NAMALWA (cell line): ENCODE results near the gene ZNF182.
"Not testable (repeated sequence)": the region's sequence is repeated elsewhere in the genome, so short reads cannot be mapped to it uniquely, and the experiment has no call there.

Source experiments
- DNase-seq: peaks from one replicate; pipeline ENCODE4 v3.0.0-alpha.2; 2015; ENCODE audit warnings: low spot score

ZNF182 gene

GRCh38 chrX:48003758-48004457 lies at the start of gene ZNF182:
Gene ZNF182, minus strand, starts transcription at chrX:48003989. Its CDS starts 1,380 bp downstream, at chrX:48002609.
- peak; percentile 96 for DNase-seq

GRCh38 chrX:48046846-48047245 lies 43.1 kb upstream of the ZNF182 start:
- no peak for DNase-seq

GRCh38 chrX:48045410-48046311 lies 41.9 kb upstream of the ZNF182 start:
- DNase-seq: no peak

GRCh38 chrX:48043056-48043455 lies 39.3 kb upstream of the ZNF182 start:
- no peak for DNase-seq

- no peak for DNase-seq
Observed at GRCh38 chrX:48035891-48036290, 32.1 kb upstream of the ZNF182 start.

GRCh38 chrX:48030641-48031173 lies 26.9 kb upstream of the ZNF182 start:
- not testable (repeated sequence) for DNase-seq

GRCh38 chrX:48030237-48030636 lies 26.4 kb upstream of the ZNF182 start:
- DNase-seq: no peak

GRCh38 chrX:48028091-48028490 lies 24.3 kb upstream of the ZNF182 start:
- DNase-seq: no peak

GRCh38 chrX:48027545-48027944 lies 23.8 kb upstream of the ZNF182 start:
- DNase-seq: not testable (repeated sequence)

- DNase-seq: peak; percentile 72
Observed at GRCh38 chrX:48025561-48025960, 21.8 kb upstream of the ZNF182 start.

- DNase-seq: no peak
Observed at GRCh38 chrX:48022738-48023137, 18.9 kb upstream of the ZNF182 start.

- no peak for DNase-seq
Observed at GRCh38 chrX:48022100-48022499, 18.3 kb upstream of the ZNF182 start.

- DNase-seq: peak; percentile 81
Observed at GRCh38 chrX:48021026-48021900, 17.5 kb upstream of the ZNF182 start.

GRCh38 chrX:48020472-48020871 lies 16.7 kb upstream of the ZNF182 start:
- not testable (repeated sequence) for DNase-seq

GRCh38 chrX:48019892-48020291 lies 16.1 kb upstream of the ZNF182 start:
- DNase-seq: not testable (repeated sequence)

- not testable (repeated sequence) for DNase-seq
Observed at GRCh38 chrX:48016583-48017310, 13.0 kb upstream of the ZNF182 start.

GRCh38 chrX:48009445-48009960 lies 5.7 kb upstream of the ZNF182 start:
- DNase-seq: not testable (repeated sequence)

- DNase-seq: not testable (repeated sequence)
Observed at GRCh38 chrX:48006688-48007087, 2.9 kb upstream of the ZNF182 start, which contains the start of gene SPACA5. Gene SPACA5, plus strand, starts transcription at chrX:48006988. Its CDS starts 815 bp downstream, at chrX:48007803.

- no peak for DNase-seq
Observed at GRCh38 chrX:48003367-48003757, 427 bp downstream of the ZNF182 start.

GRCh38 chrX:48002929-48003328 lies 860 bp downstream of the ZNF182 start:
- DNase-seq: no peak

- no peak for DNase-seq
Observed at GRCh38 chrX:48002319-48002718, 1.5 kb downstream of the ZNF182 start.
